OCI-LY3 (cell line): Measurements from ENCODE around the gene NPBWR2.
"Not testable (repeated sequence)": the region's sequence is repeated elsewhere in the genome, so short reads cannot be mapped to it uniquely, and the experiment has no call there.

Experiments
- H2AFZ ChIP-seq: fragments of 200-600, 300-600 bp; shearing (Covaris generic); 2 replicates; pipeline ENCODE4 v1.6.0; 2014; ENCODE audit warnings: antibody characterized with exemption, low read depth, low read length
- H3K27ac ChIP-seq: fragments of 200-600, 300-600 bp; sonication (generic); 2 replicates; pipeline ENCODE4 v1.5.1; 2014; ENCODE audit warnings: mild to moderate bottlenecking, low read length, moderate library complexity, mixed read lengths
- H3K27me3 ChIP-seq: fragments of 200-600, 300-600 bp; sonication (generic); 2 replicates; pipeline ENCODE4 v1.6.1; 2014; ENCODE audit warnings: low read depth, low read length, mixed read lengths
- H3K36me3 ChIP-seq: fragments of 200-600, 300-600 bp; sonication (generic); replicated peaks from 2 replicates; pipeline ENCODE3; 2014; ENCODE audit warnings: low read depth, low read length, mixed read lengths
- H3K4me1 ChIP-seq: fragments of 300-600, 200-600 bp; sonication (generic); 2 replicates; pipeline ENCODE4 v1.6.1; 2014; ENCODE audit warnings: low read length, mixed read lengths
- H3K4me2 ChIP-seq: fragments of 200-600, 300-600 bp; sonication (generic); 2 replicates; pipeline ENCODE4 v1.6.1; 2014; ENCODE audit warnings: low read length, mixed read lengths
- H3K4me3 ChIP-seq: fragments of 300-600, 200-600 bp; sonication (generic); 2 replicates; pipeline ENCODE4 v1.5.1; 2014; ENCODE audit warnings: antibody characterized with exemption, mild to moderate bottlenecking, low read length, moderate library complexity
- H3K79me2 ChIP-seq: fragments of 300-600, 200-600 bp; shearing (Covaris generic); 2 replicates; pipeline ENCODE4 v1.6.1; 2014; ENCODE audit warnings: mild to moderate bottlenecking, low read length, mixed read lengths
- H3K9ac ChIP-seq: fragments of 300-600, 200-600 bp; shearing (Covaris generic); 2 replicates; pipeline ENCODE4 v1.6.0; 2014; ENCODE audit warnings: mild to moderate bottlenecking, low read length, moderate library complexity
- H3K9me3 ChIP-seq: fragments of 200-600, 300-600 bp; shearing (Covaris generic); 2 replicates; pipeline ENCODE4 v1.6.1; 2014; ENCODE audit warnings: low read length, mixed read lengths; ENCODE audit not compliant: insufficient read depth
- H4K20me1 ChIP-seq: fragments of 200-600, 300-600 bp; sonication (generic); 2 replicates; pipeline ENCODE4 v1.6.1; 2016; ENCODE audit warnings: low read length, mixed read lengths; ENCODE audit not compliant: insufficient read depth
- EZH2phosphoT487 ChIP-seq: fragments of 200-600 bp; shearing (Covaris generic); IDR thresholded peaks from 2 replicates; pipeline ENCODE4 v1.6.1; 2018; ENCODE audit warnings: antibody characterized with exemption, mixed run types, low read depth
- TF ChIP-seq, protein P1 (sequence below): fragments of 200-600, 300-600 bp; sonication (generic); IDR thresholded peaks from 2 replicates; pipeline ENCODE4 v1.5.1; 2014; ENCODE audit warnings: antibody characterized with exemption, low read length, low read depth

NPBWR2 gene

DNA sequence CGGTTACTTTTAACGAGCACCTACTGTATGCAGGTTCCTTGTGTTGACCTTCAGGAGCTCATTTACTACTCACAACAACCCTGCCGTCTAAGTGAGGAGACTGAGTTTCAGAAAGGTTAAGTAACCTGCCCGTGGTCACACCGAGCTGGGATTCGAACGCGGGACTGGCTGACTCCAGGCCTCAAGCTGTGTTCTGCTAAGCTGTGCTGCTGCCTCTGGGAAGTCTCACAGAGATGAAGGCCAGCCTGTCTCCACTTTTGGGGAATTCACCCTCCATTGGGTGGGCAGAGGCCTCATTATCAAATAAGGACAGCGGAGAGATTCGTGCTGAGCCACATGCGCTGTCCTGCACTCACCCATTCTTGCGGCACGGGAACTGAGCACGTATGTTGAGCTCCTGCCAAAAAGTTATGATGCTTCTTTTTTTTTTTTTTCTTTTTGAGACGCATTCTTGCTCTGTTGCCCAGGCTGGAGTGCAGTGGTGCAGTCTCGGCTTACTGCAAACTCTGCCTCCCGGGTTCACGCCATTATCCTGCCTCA is 31.0 kb upstream of the NPBWR2 start:
- Histone ChIP-seq H3K9me3 (no peaks in the 10 kb centered on the region), H3K27me3 (no peaks in the 10 kb centered on the region; the same call in 1 of the 2 replicates), H3K4me1 (no peaks in the 10 kb centered on the region), H4K20me1 (no peaks in the 10 kb centered on the region), H3K36me3 (no peaks in the 10 kb centered on the region), H3K4me3 (no peak overlapping the region), H3K79me2 (no peaks in the 10 kb centered on the region), H2AFZ (no peak overlapping the region), H3K9ac (no peak overlapping the region), H3K4me2 (no peak overlapping the region), H3K27ac (no peak overlapping the region)
- TF ChIP-seq EZH2phosphoT487 = no peak
- TF ChIP-seq, protein P1, sequence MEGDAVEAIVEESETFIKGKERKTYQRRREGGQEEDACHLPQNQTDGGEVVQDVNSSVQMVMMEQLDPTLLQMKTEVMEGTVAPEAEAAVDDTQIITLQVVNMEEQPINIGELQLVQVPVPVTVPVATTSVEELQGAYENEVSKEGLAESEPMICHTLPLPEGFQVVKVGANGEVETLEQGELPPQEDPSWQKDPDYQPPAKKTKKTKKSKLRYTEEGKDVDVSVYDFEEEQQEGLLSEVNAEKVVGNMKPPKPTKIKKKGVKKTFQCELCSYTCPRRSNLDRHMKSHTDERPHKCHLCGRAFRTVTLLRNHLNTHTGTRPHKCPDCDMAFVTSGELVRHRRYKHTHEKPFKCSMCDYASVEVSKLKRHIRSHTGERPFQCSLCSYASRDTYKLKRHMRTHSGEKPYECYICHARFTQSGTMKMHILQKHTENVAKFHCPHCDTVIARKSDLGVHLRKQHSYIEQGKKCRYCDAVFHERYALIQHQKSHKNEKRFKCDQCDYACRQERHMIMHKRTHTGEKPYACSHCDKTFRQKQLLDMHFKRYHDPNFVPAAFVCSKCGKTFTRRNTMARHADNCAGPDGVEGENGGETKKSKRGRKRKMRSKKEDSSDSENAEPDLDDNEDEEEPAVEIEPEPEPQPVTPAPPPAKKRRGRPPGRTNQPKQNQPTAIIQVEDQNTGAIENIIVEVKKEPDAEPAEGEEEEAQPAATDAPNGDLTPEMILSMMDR = no peak

DNA sequence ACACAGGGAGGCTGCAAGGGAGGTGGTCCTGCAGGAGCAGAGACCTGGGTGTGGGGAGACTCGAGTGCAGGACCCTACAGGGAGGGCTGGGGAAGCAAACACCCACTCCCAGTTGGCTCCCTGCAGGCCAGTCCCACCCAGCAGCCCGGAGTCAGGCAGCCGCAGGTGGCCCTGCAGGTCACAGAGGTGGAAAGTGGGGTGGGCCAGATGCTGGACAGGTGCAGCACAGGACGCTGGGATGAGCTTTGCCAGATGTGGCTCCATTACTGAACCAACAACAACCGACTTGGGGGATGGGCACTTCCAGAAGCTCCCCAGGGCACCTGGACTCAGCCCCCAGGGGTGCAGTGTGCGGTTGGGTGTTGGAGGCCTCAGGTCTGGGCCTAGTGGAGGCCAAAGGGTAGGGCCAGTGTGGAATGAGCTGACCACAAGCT is 30.2 kb upstream of the NPBWR2 start:
- Histone ChIP-seq H3K9ac (no peak overlapping the region), H3K4me1 (no peaks in the 10 kb centered on the region), H3K79me2 (no peaks in the 10 kb centered on the region), H3K27ac (no peak overlapping the region), H4K20me1 (no peaks in the 10 kb centered on the region), H3K36me3 (no peaks in the 10 kb centered on the region), H3K4me2 (no peak overlapping the region), H2AFZ (no peak overlapping the region), H3K27me3 (no peaks in the 10 kb centered on the region; the same call in 1 of the 2 replicates), H3K4me3 (no peak overlapping the region), H3K9me3 (no peaks in the 10 kb centered on the region)
- TF ChIP-seq, protein P1 = no peak
- TF ChIP-seq EZH2phosphoT487 = no peak

- Histone ChIP-seq H3K9me3 (no peaks in the 10 kb centered on the region), H3K27ac (no peak overlapping the region), H3K4me2 (no peak overlapping the region), H3K4me1 (no peaks in the 10 kb centered on the region), H3K79me2 (no peaks in the 10 kb centered on the region), H3K4me3 (no peak overlapping the region), H3K9ac (no peak overlapping the region), H4K20me1 (no peaks in the 10 kb centered on the region), H3K27me3 (no peaks in the 10 kb centered on the region), H3K36me3 (no peaks in the 10 kb centered on the region), H2AFZ (no peak overlapping the region)
- no peak for TF ChIP-seq EZH2phosphoT487
- TF ChIP-seq, protein P1 = no peak
Measured at GRCh38 chr20:64136004-64136710, 28.8 kb upstream of the NPBWR2 start.

DNA sequence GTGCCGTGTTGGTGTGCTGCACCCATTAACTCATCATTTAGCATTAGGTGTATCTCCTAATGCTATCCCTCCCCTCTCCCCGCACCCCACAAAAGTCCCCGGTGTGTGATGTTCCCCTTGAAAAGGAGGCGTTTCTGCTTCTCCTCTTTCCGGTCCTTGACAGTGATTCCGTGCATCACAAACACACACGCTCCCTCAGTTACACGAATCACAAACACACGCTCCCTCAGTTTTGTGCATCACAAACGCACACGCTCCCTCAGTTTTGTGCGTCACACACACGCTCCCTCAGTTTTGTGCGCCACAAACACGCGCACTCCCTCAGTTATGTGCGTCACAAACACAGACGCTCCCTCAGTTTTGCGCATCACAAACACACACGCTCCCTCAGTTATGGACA is 27.4 kb upstream of the NPBWR2 start:
- H3K36me3 ChIP-seq, H3K4me2 ChIP-seq, H2AFZ ChIP-seq, H3K4me1 ChIP-seq, H3K79me2 ChIP-seq, H3K4me3 ChIP-seq, H3K9me3 ChIP-seq, H3K27ac ChIP-seq, H3K9ac ChIP-seq, H4K20me1 ChIP-seq, H3K27me3 ChIP-seq: not testable (repeated sequence)
